Mesenchymal stem cell (in vitro differentiated cells and primary cell): ENCODE results near the gene SPRED3.

Experiments used
- DNase-seq: peaks from one replicate; pipeline ENCODE4 v3.0.0-alpha.2; 2013
- H2AFZ ChIP-seq: one replicate; pipeline ENCODE4 v1.6.1; 2013; ENCODE audit warnings: low read depth, mild to moderate bottlenecking, control low read depth, inconsistent platforms, low read length, moderate library complexity
- H2AK5ac ChIP-seq: 2 replicates; pipeline ENCODE4 v1.6.1; 2013; ENCODE audit warnings: low read length, moderate library complexity, mild to moderate bottlenecking, inconsistent platforms; ENCODE audit not compliant: severe bottlenecking
- H2BK120ac ChIP-seq: one replicate; pipeline ENCODE4 v1.6.1; 2013; ENCODE audit warnings: low read depth, mild to moderate bottlenecking, inconsistent platforms, low read length, moderate library complexity
- H2BK12ac ChIP-seq, 2 experiments: one replicate each; pipeline ENCODE4 v1.6.1; 2013; ENCODE audit warnings: inconsistent platforms in 2 of 2, low read length in 2 of 2, mild to moderate bottlenecking in 2 of 2, moderate library complexity in 2 of 2, control low read depth in 1 of 2
- H2BK15ac ChIP-seq: one replicate; pipeline ENCODE4 v1.6.1; 2013; ENCODE audit warnings: mild to moderate bottlenecking, low read depth, inconsistent platforms; ENCODE audit not compliant: poor library complexity, severe bottlenecking
- H2BK5ac ChIP-seq: 2 replicates; pipeline ENCODE4 v1.6.1; 2013; ENCODE audit warnings: low read depth, mild to moderate bottlenecking, low read length, control low read depth, inconsistent platforms; ENCODE audit not compliant: poor library complexity, severe bottlenecking
- H3K14ac ChIP-seq, 2 experiments: one replicate each; pipeline ENCODE4 v1.6.1; 2013; ENCODE audit warnings: inconsistent platforms in 2 of 2, low read length in 2 of 2, control low read depth in 1 of 2, mild to moderate bottlenecking in 1 of 2, moderate library complexity in 1 of 2
- H3K18ac ChIP-seq, 2 experiments: one replicate each; pipeline ENCODE4 v1.6.1; 2013; ENCODE audit warnings: inconsistent platforms in 2 of 2, low read length in 2 of 2, control low read depth in 1 of 2, low read depth in 1 of 2, mild to moderate bottlenecking in 1 of 2
- H3K23ac ChIP-seq, 2 experiments: one replicate each; pipeline ENCODE4 v1.6.1; 2013; ENCODE audit warnings: inconsistent platforms in 2 of 2, low read length in 2 of 2, mild to moderate bottlenecking in 2 of 2, moderate library complexity in 2 of 2, control low read depth in 1 of 2
- H3K27ac ChIP-seq: 2 replicates; pipeline ENCODE4 v1.5.1; 2013; ENCODE audit warnings: mild to moderate bottlenecking, moderate library complexity, low read length, control low read depth, inconsistent platforms; ENCODE audit not compliant: poor library complexity, severe bottlenecking
- H3K27me3 ChIP-seq, 2 experiments: 2 replicates each; pipeline versions ENCODE4 v1.6.1 to v1.7.0; 2013; ENCODE audit warnings: low read length in 2 of 2, mild to moderate bottlenecking in 2 of 2, moderate library complexity in 2 of 2, control low read depth in 1 of 2, inconsistent platforms in 1 of 2; ENCODE audit not compliant: control insufficient read depth in 1 of 2, insufficient read depth in 1 of 2
- H3K36me3 ChIP-seq, 2 experiments: 2 replicates each; pipeline versions ENCODE4 v1.6.1 to v1.7.0; 2013; ENCODE audit warnings: low read length in 2 of 2, control low read depth in 1 of 2, inconsistent platforms in 1 of 2, low read depth in 1 of 2, mild to moderate bottlenecking in 1 of 2; ENCODE audit not compliant: insufficient read depth in 2 of 2, control insufficient read depth in 1 of 2
- H3K4ac ChIP-seq, 2 experiments: one replicate each; pipeline ENCODE4 v1.6.1; 2013; ENCODE audit warnings: inconsistent platforms in 2 of 2, low read length in 2 of 2, mild to moderate bottlenecking in 2 of 2, moderate library complexity in 2 of 2, control low read depth in 1 of 2, low read depth in 1 of 2
- H3K4me1 ChIP-seq: 2 replicates; pipeline ENCODE4 v1.6.1; 2013; ENCODE audit warnings: low read depth, low read length, control low read depth; ENCODE audit not compliant: control insufficient read depth, insufficient read depth
- H3K4me2 ChIP-seq: 2 replicates; pipeline ENCODE4 v1.6.1; 2013; ENCODE audit warnings: low read length, mild to moderate bottlenecking, inconsistent platforms; ENCODE audit not compliant: poor library complexity, severe bottlenecking
- H3K4me3 ChIP-seq, 2 experiments: 2 replicates each; pipeline versions ENCODE4 v1.5.1 to v1.7.0; 2013; ENCODE audit warnings: low read length in 2 of 2, mild to moderate bottlenecking in 2 of 2, control low read depth in 1 of 2, low read depth in 1 of 2; ENCODE audit not compliant: insufficient read depth in 1 of 2
- H3K79me1 ChIP-seq: replicated peaks from 2 replicates; pipeline ENCODE4 v1.6.1; 2013; ENCODE audit warnings: mild to moderate bottlenecking, control low read depth, low read length, inconsistent platforms; ENCODE audit not compliant: poor library complexity, severe bottlenecking
- H3K9ac ChIP-seq: 2 replicates; pipeline ENCODE4 v1.7.0; 2013; ENCODE audit warnings: mild to moderate bottlenecking, low read length, moderate library complexity
- H3K9me3 ChIP-seq: 2 replicates; pipeline ENCODE4 v1.7.0; 2013; ENCODE audit warnings: mild to moderate bottlenecking, low read length; ENCODE audit not compliant: control insufficient read depth
- H4K8ac ChIP-seq: one replicate; pipeline ENCODE4 v1.6.1; 2013; ENCODE audit warnings: inconsistent platforms, mild to moderate bottlenecking, low read length, moderate library complexity
- H4K91ac ChIP-seq: one replicate; pipeline ENCODE4 v1.6.1; 2013; ENCODE audit warnings: mild to moderate bottlenecking, low read length, inconsistent platforms
- WGBS: methylation state at CpG from one replicate; pipeline ENCODE4 v1.1.7; 2013; ENCODE audit warnings: mixed read lengths; 5-methylcytosine and 5-hydroxymethylcytosine counted together

SPRED3 gene

GRCh38 chr19:38350883-38351282 lies 37.6 kb upstream of the SPRED3 start:
- H3K4me2 ChIP-seq: no peak overlapping the region

GRCh38 chr19:38351865-38352395 lies 36.6 kb upstream of the SPRED3 start:
- no peak overlapping the region for H3K4me2 ChIP-seq
- DNase-seq: no peak
- H3K18ac ChIP-seq: no peak overlapping the region
- peak overlapping the region in 1 of 2 experiments; percentile 18 for H3K14ac ChIP-seq
- H4K91ac ChIP-seq: no peak overlapping the region
- H2BK12ac ChIP-seq: no peak overlapping the region
- no peaks in the 10 kb centered on the region for H3K79me1 ChIP-seq
- no peak overlapping the region for H2AK5ac ChIP-seq
- no peak overlapping the region for H4K8ac ChIP-seq
- no peak overlapping the region for H2BK5ac ChIP-seq
- no peak overlapping the region for H3K27ac ChIP-seq
- H3K9me3 ChIP-seq: no peaks in the 10 kb centered on the region
- peak overlapping the region in 1 of 2 experiments; percentile 77 for H3K23ac ChIP-seq
- H3K36me3 ChIP-seq: no peaks in the 10 kb centered on the region
- H2BK15ac ChIP-seq: no peak overlapping the region
- H3K9ac ChIP-seq: no peak overlapping the region
- WGBS: 62% methylated on average over 7 of the region's 9 CpGs
- no peak overlapping the region for H2AFZ ChIP-seq
- no peak overlapping the region for H2BK120ac ChIP-seq
- H3K4ac ChIP-seq: no peak overlapping the region
- H3K4me1 ChIP-seq: peaks cover 2% of the 10 kb centered on the region
- H3K27me3 ChIP-seq: peaks cover 23 to 55% of the 10 kb centered on the region in 2 experiments
- no peak overlapping the region for H3K4me3 ChIP-seq

More at GRCh38 chr19:38350883-38351282, 37.6 kb upstream of the SPRED3 start:
- Histone ChIP-seq H2BK5ac (no peak overlapping the region), H4K91ac (no peak overlapping the region), H2BK120ac (no peak overlapping the region), H3K4ac (no peak overlapping the region), H4K8ac (no peak overlapping the region), H3K14ac (no peak overlapping the region), H3K79me1 (no peaks in the 10 kb centered on the region), H3K18ac (no peak overlapping the region), H2BK15ac (no peak overlapping the region), H2AK5ac (no peak overlapping the region), H3K27me3 (peaks cover 13 to 44% of the 10 kb centered on the region in 2 experiments), H2AFZ (no peak overlapping the region), H3K27ac (no peak overlapping the region), H3K4me3 (no peak overlapping the region), H3K9ac (no peak overlapping the region), H2BK12ac (no peak overlapping the region), H3K23ac (no peak overlapping the region), H3K4me1 (peaks cover 2% of the 10 kb centered on the region), H3K9me3 (no peaks in the 10 kb centered on the region), H3K36me3 (no peaks in the 10 kb centered on the region)
- 79% methylated on average over 3 of the region's 3 CpGs for WGBS
- DNase-seq: no peak

- Histone ChIP-seq H2BK15ac (no peak overlapping the region), H3K27ac (no peak overlapping the region), H3K4ac (no peak overlapping the region), H3K79me1 (no peaks in the 10 kb centered on the region), H3K18ac (no peak overlapping the region), H2BK12ac (no peak overlapping the region), H4K8ac (no peak overlapping the region), H3K9me3 (no peaks in the 10 kb centered on the region), H3K4me3 (no peak overlapping the region), H3K14ac (no peak overlapping the region), H3K4me1 (peaks cover 2% of the 10 kb centered on the region), H3K36me3 (no peaks in the 10 kb centered on the region), H2AFZ (no peak overlapping the region), H3K9ac (no peak overlapping the region), H2BK5ac (no peak overlapping the region), H3K4me2 (no peak overlapping the region), H2AK5ac (no peak overlapping the region), H3K27me3 (peaks cover 25 to 57% of the 10 kb centered on the region in 2 experiments), H4K91ac (no peak overlapping the region), H2BK120ac (no peak overlapping the region), H3K23ac (no peak overlapping the region)
- DNase-seq: no peak
- 87% methylated on average over 8 of the region's 8 CpGs for WGBS
These were observed 35.9 kb upstream of the SPRED3 start for GRCh38 chr19:38352611-38353010.

- no peaks in the 10 kb centered on the region for H3K36me3 ChIP-seq
- no peak overlapping the region for H2AK5ac ChIP-seq
- H4K91ac ChIP-seq: no peak overlapping the region
- no peak overlapping the region for H3K18ac ChIP-seq
- H3K4me3 ChIP-seq: no peak overlapping the region
- H3K4ac ChIP-seq: no peak overlapping the region
- peaks cover 53 to 74% of the 10 kb centered on the region in 2 experiments for H3K27me3 ChIP-seq
- no peak overlapping the region for H3K23ac ChIP-seq
- no peak overlapping the region for H2BK12ac ChIP-seq
- no peak overlapping the region for H2AFZ ChIP-seq
- no peak overlapping the region for H2BK120ac ChIP-seq
- H3K27ac ChIP-seq: no peak overlapping the region
- peaks cover 2% of the 10 kb centered on the region for H3K4me1 ChIP-seq
- H3K4me2 ChIP-seq: no peak overlapping the region
- no peak overlapping the region for H2BK5ac ChIP-seq
- no peak overlapping the region for H3K14ac ChIP-seq
- no peaks in the 10 kb centered on the region for H3K79me1 ChIP-seq
- 89% methylated on average over 15 of the region's 16 CpGs for WGBS
- H3K9me3 ChIP-seq: no peaks in the 10 kb centered on the region
- no peak overlapping the region for H4K8ac ChIP-seq
- no peak overlapping the region for H2BK15ac ChIP-seq
- no peak overlapping the region for H3K9ac ChIP-seq
- DNase-seq: no peak
These were observed 32.5 kb upstream of the SPRED3 start for GRCh38 chr19:38355728-38356725.
